ENCODE data around the gene PCGF3.

The PCGF3 gene

DNA sequence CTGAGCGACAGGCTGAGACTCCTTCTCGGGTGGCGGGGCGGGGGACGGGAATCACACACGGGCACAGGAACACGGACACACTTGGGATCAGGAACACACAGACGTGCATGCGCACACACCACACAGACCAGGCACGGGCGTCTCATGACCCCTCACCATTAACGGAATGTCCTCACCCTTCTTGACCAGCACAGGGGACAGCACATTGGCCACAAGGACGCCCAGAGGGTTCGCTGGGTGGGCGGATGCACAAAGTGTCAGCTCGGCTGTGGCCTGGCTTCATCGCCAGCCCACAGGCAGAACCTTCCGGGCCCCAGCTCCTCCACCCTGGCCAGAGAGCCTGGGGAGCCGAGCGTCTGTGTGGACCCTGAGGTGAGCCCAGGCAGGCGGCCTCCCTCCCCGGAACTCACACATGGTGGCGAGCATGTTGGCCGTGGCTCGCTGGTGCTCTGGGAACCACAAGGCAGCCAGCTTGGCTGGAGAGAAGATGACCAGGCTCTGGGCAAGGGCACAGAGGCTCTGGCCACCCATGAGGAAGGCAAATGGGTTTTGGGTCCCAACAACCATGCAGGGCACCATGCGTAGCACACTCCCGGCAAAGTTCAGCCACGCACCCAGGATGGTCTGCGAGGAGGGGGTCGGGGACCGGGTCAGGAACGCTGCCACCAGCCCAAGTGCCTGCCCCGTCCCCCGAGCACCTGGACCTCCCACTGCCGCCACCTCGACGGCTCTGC, 19.8 kb upstream of the PCGF3 start:
- no peak for DNase-seq (ENCODE audit: low read depth)
- TF ChIP-seq CTCF (IDR thresholded peaks at IDR 0.05; ENCODE audit: low read length, missing control alignments) = no peak
- no peak overlapping the region for H3K4me3 ChIP-seq (replicated peaks; ENCODE audit: low read depth, low read length)

GRCh38 chr4:686413-687040, 19.1 kb upstream of the PCGF3 start:
- no peak for DNase-seq (ENCODE audit: low read depth)
- no peak overlapping the region for H3K4me3 ChIP-seq (replicated peaks; ENCODE audit: low read depth, low read length)
- TF ChIP-seq CTCF (IDR thresholded peaks at IDR 0.05; ENCODE audit: low read length, missing control alignments) = no peak

GRCh38 chr4:687048-687970, 18.3 kb upstream of the PCGF3 start:
- DNase-seq (ENCODE audit: low read depth) = peak; percentile 88
- TF ChIP-seq CTCF (IDR thresholded peaks at IDR 0.05; ENCODE audit: low read length, missing control alignments) = no peak
- peak overlapping the region; percentile 13 for H3K4me3 ChIP-seq (replicated peaks; ENCODE audit: low read depth, low read length)

DNA sequence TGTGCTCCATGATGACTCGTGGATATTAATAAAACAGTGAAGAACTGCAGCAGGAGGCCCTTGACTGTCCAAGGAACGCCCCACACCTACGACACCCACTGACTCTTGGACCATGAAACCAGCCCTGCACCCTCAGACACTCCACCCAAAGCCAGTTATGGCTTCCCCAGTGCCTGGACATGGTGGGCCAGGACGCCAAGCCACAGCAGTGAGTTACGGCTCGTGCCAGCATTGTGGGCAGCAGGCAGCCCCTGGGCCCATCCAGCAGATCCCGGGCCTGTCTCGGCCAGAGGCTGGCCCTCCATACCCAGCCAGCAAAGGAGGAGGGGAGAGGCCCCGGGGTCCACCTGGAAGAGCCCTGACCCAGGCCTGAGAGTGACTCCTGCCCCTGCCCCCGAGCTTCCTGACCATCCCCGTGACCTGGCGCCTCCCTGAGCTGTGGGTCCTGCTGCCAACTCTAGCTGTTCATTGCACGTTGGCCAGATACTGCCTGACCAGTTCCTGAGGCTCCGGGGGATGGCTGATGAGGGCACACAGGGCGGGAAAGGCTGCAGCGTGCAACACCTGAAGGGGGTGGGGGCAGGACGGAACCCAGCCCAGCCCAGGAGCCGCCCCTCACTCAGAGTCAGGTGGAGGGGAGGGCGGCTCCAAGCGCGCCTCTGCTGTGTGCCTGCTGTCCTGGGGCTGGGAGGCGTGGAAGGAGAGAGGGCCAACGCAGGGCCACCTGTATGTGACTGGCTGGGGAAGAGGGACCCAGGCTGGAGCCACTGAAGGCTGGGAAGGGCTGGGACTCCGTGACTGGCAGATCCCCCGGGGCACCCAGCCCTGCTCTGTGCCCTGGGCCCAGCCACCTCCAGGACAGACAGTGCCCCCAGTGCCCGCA, 17.4 kb upstream of the PCGF3 start:
- TF ChIP-seq CTCF (IDR thresholded peaks at IDR 0.05; ENCODE audit: low read length, missing control alignments) = no peak
- H3K4me3 ChIP-seq (replicated peaks; ENCODE audit: low read depth, low read length) = peak overlapping the region; percentile 32
- no peak for DNase-seq (ENCODE audit: low read depth)

- no peak for TF ChIP-seq CTCF (IDR thresholded peaks at IDR 0.05; ENCODE audit: low read length, missing control alignments)
- no peak for DNase-seq (ENCODE audit: low read depth)
- peak within 1 kb of the TSS; percentile 32 for H3K4me3 ChIP-seq (replicated peaks; ENCODE audit: low read depth, low read length)
These were observed 16.6 kb upstream of the PCGF3 start, which contains the start of gene SLC49A3 for GRCh38 chr4:688854-689681. Gene SLC49A3, minus strand, starts transcription at chr4:689151. Its CDS starts 24 bp downstream, at chr4:689127.
